Liver (tissue), 9 donors: ENCODE measurements around the gene CYP2S1. TPM values are rescaled to one million over a fixed set of nuclear protein-coding genes. Genes with fewer than 3 reads are reported as not detected.

ENCODE experiments used
- DNase-seq: peaks from one replicate; pipeline ENCODE4 v3.0.0-alpha.2; 2017; ENCODE audit warnings: low spot score
- H3K27ac ChIP-seq, 2 donors: one replicate each; pipeline ENCODE4 v1.7.0; 2013; ENCODE audit warnings: inconsistent platforms in 2 of 2, low read length in 2 of 2, control low read depth in 1 of 2, low read depth in 1 of 2, mild to moderate bottlenecking in 1 of 2
- H3K27me3 ChIP-seq, 4 donors: one replicate each; pipeline versions ENCODE4 v1.6.1 to v1.7.0; 2013; ENCODE audit warnings: low read length in 3 of 4, inconsistent platforms in 1 of 4, mild to moderate bottlenecking in 1 of 4, moderate library complexity in 1 of 4; ENCODE audit not compliant: control insufficient read depth in 4 of 4, insufficient read depth in 4 of 4
- H3K36me3 ChIP-seq, 4 donors: one replicate each; pipeline versions ENCODE4 v1.6.1 to v1.7.0; 2013; ENCODE audit warnings: low read length in 3 of 4, mild to moderate bottlenecking in 3 of 4, low read depth in 1 of 4, moderate library complexity in 1 of 4; ENCODE audit not compliant: control insufficient read depth in 4 of 4, insufficient read depth in 3 of 4
- H3K4me1 ChIP-seq, 4 donors: one replicate each; pipeline versions ENCODE4 v1.6.1 to v1.7.0; 2013; ENCODE audit warnings: low read length in 3 of 4, mild to moderate bottlenecking in 3 of 4, moderate library complexity in 1 of 4; ENCODE audit not compliant: control insufficient read depth in 4 of 4, insufficient read depth in 4 of 4
- H3K4me3 ChIP-seq, 3 donors: one replicate each; pipeline versions ENCODE4 v1.6.1 to v1.7.0; 2013; ENCODE audit warnings: low read length in 3 of 3, control low read depth in 1 of 3, low read depth in 1 of 3, mild to moderate bottlenecking in 1 of 3
- H3K9ac ChIP-seq, 2 donors: one replicate each; pipeline ENCODE4 v1.7.0; 2013; ENCODE audit warnings: low read length in 2 of 2, mild to moderate bottlenecking in 2 of 2, moderate library complexity in 2 of 2, control low read depth in 1 of 2, low read depth in 1 of 2
- H3K9me3 ChIP-seq, 4 donors: one replicate each; pipeline versions ENCODE4 v1.6.1 to v1.7.0; 2013; ENCODE audit warnings: low read length in 3 of 4; ENCODE audit not compliant: control insufficient read depth in 4 of 4
- ATF3 ChIP-seq: IDR thresholded peaks from 2 replicates; pipeline ENCODE4 v1.6.1; 2016; ENCODE audit warnings: antibody characterized with exemption
- CTCF ChIP-seq: fragments of 150-350 bp; IDR thresholded peaks from 2 replicates; pipeline ENCODE4 v1.5.1; 2017; ENCODE audit warnings: improper control_type of control experiment, low read depth, low read length; ENCODE audit not compliant: missing input control
- EGR1 ChIP-seq, 2 donors: IDR thresholded peaks; 2 replicates each; pipeline ENCODE4 v1.6.1; 2016 to 2018; ENCODE audit warnings: antibody characterized with exemption in 2 of 2, low read depth in 2 of 2
- FOXA1 ChIP-seq: IDR thresholded peaks from 2 replicates; pipeline ENCODE4 v1.6.1; 2016; ENCODE audit warnings: antibody characterized with exemption
- FOXA2 ChIP-seq: IDR thresholded peaks from 2 replicates; pipeline ENCODE4 v1.6.1; 2016; ENCODE audit warnings: antibody characterized with exemption
- GABPA ChIP-seq, 2 donors: IDR thresholded peaks in 1 of 2; conservative IDR thresholded peaks in 1 of 2; 2 replicates each; pipeline ENCODE4 v1.6.1; 2016; ENCODE audit warnings: antibody characterized with exemption in 2 of 2, mild to moderate bottlenecking in 1 of 2, moderate library complexity in 1 of 2
- HNF4A ChIP-seq, 2 donors: conservative IDR thresholded peaks; 2 replicates each; pipeline ENCODE4 v1.6.1; 2016; ENCODE audit warnings: antibody characterized with exemption in 2 of 2, mild to moderate bottlenecking in 2 of 2
- HNF4G ChIP-seq: IDR thresholded peaks from 2 replicates; pipeline ENCODE4 v1.6.1; 2016; ENCODE audit warnings: antibody characterized with exemption
- JUND ChIP-seq, 2 donors: IDR thresholded peaks; 2 replicates each; pipeline ENCODE4 v1.6.1; 2016; ENCODE audit warnings: antibody characterized with exemption in 2 of 2
- RAD21 ChIP-seq, 2 donors: IDR thresholded peaks; 2 replicates each; pipeline ENCODE4 v1.6.1; 2016; ENCODE audit warnings: antibody characterized with exemption in 2 of 2, mild to moderate bottlenecking in 2 of 2
- SP1 ChIP-seq: IDR thresholded peaks from 2 replicates; pipeline ENCODE4 v1.6.1; 2018; ENCODE audit warnings: antibody characterized with exemption, mild to moderate bottlenecking
- TAF1 ChIP-seq: conservative IDR thresholded peaks from 2 replicates; pipeline ENCODE4 v1.6.1; 2016; ENCODE audit warnings: antibody characterized with exemption, mild to moderate bottlenecking
- YY1 ChIP-seq: IDR thresholded peaks from 2 replicates; pipeline ENCODE4 v1.6.1; 2016; ENCODE audit warnings: antibody characterized with exemption, mild to moderate bottlenecking
- WGBS: extraction: QIAGEN DNeasy Blood & Tissue Kit; methylation state at CpG from one replicate; pipeline ENCODE4 v1.1.7; 2013; 5-methylcytosine and 5-hydroxymethylcytosine counted together
- polyA plus RNA-seq, 2 donors: library from polyadenylated mRNA; stranded (reverse) in 1 of 2; unstranded in 1 of 2; fragments of 200-250 nt in 1 of 2; fragments of >200 nt in 1 of 2; fragmentation: Nextera tagmentation in 1 of 2; extraction: Ambion mirVana in 1 of 2; gene quantifications; one replicate each; pipeline versions ENCODE4 v1.2.1 to v1.2.3, GENCODE V29; 2013 to 2015
- total RNA-seq, 2 donors: library from RNA; depleted of rRNA; stranded (reverse); fragments of >200 nt; gene quantifications; one replicate each; pipeline ENCODE4 v1.2.3, GENCODE V29; 2014
- TF ChIP-seq, protein P1 (sequence below): IDR thresholded peaks from 2 replicates; pipeline ENCODE4 v1.6.1; 2016; ENCODE audit warnings: antibody characterized with exemption
- TF ChIP-seq, protein P2 (sequence below): IDR thresholded peaks from 2 replicates; pipeline ENCODE4 v1.6.1; 2016; ENCODE audit warnings: antibody characterized with exemption
- TF ChIP-seq, protein P3 (sequence below): IDR thresholded peaks from 2 replicates; pipeline ENCODE4 v1.6.1; 2016; ENCODE audit warnings: antibody characterized with exemption, mild to moderate bottlenecking
- donor health status: healthy.
- donor health status: healthy.
- donor health status: healthy.
- donor health status: healthy.
- donor health status: healthy.

The CYP2S1 gene
- total and polyA plus RNA-seq, 4 donors, result 0.35 to 1.9 (median 1.5) TPM

DNA sequence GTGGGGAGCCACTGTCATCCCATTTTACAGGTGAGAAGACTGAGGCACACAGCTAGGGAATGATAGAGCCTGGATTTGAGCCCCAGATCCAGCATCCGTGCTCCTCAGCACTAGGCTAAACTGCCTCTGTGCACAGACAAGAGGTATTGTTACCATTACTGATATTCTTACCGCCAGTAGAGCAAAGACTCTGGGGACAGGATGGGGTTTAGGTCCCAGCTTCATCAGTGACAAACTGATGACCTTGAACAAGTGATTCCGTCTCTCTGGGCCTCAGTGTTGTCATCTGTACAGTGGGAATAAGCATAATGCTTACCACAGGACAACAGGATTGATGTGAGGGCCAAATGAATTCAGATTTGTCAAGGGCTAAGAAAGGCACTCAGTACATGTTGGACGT is 42.5 kb downstream of the CYP2S1 start:
- WGBS, result 79% methylated on average over 4 of the region's 4 CpGs
- Histone ChIP-seq H3K36me3 (no peaks in the 10 kb centered on the region), H3K4me3 (no peak overlapping the region), H3K4me1 (no peaks in the 10 kb centered on the region), H3K27ac (no peak overlapping the region), H3K9ac (no peak overlapping the region), H3K9me3 (no peaks in the 10 kb centered on the region), H3K27me3 (no peaks in the 10 kb centered on the region)
- no peak for DNase-seq
- no peak for TF ChIP-seq FOXA2
- TF ChIP-seq CTCF, result no peak
- TF ChIP-seq, protein P1, sequence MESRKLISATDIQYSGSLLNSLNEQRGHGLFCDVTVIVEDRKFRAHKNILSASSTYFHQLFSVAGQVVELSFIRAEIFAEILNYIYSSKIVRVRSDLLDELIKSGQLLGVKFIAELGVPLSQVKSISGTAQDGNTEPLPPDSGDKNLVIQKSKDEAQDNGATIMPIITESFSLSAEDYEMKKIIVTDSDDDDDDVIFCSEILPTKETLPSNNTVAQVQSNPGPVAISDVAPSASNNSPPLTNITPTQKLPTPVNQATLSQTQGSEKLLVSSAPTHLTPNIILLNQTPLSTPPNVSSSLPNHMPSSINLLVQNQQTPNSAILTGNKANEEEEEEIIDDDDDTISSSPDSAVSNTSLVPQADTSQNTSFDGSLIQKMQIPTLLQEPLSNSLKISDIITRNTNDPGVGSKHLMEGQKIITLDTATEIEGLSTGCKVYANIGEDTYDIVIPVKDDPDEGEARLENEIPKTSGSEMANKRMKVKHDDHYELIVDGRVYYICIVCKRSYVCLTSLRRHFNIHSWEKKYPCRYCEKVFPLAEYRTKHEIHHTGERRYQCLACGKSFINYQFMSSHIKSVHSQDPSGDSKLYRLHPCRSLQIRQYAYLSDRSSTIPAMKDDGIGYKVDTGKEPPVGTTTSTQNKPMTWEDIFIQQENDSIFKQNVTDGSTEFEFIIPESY, result no peak
- TF ChIP-seq HNF4G, result no peak
- TF ChIP-seq FOXA1, result no peak
- TF ChIP-seq, protein P2, sequence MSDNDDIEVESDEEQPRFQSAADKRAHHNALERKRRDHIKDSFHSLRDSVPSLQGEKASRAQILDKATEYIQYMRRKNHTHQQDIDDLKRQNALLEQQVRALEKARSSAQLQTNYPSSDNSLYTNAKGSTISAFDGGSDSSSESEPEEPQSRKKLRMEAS, result no peak
- TF ChIP-seq SP1, result no peak
- no peak for TF ChIP-seq HNF4A (conservative IDR thresholded peaks at IDR 0.05)

DNA sequence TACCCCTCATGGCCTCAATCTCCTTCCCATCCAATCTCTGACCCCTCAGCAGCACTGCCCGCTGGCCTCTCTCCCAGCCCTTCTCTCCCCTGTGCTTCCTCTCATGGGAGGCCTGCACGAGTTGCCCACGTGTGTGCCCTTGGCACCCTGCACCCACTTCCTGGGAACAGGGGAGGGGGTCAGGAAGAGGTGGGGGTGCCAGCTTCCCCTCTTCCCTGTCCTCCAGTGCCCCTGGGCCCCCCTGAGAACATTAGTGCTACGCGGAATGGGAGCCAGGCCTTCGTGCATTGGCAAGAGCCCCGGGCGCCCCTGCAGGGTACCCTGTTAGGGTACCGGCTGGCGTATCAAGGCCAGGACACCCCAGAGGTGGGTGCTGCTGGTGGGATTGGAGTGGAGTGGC is 45.2 kb downstream of the CYP2S1 start:
- DNase-seq, result no peak
- H3K36me3 ChIP-seq, result no peaks in the 10 kb centered on the region

More for the DNA sequence above, 45.2 kb downstream of the CYP2S1 start:
- H3K9me3 ChIP-seq, result no peaks in the 10 kb centered on the region
- H3K4me1 ChIP-seq, result no peaks in the 10 kb centered on the region
- 81% methylated on average over 10 of the region's 10 CpGs for WGBS
- H3K27me3 ChIP-seq, result no peaks in the 10 kb centered on the region
- TF ChIP-seq GABPA (IDR thresholded peaks at IDR 0.05 in 1 of 2, conservative IDR thresholded peaks at IDR 0.05 in 1 of 2), result no peak
- no peak for TF ChIP-seq RAD21 (IDR thresholded peaks at IDR 0.05)
- TF ChIP-seq, protein P2, result no peak
- TF ChIP-seq, protein P1, result no peak
- no peak for TF ChIP-seq EGR1 (IDR thresholded peaks at IDR 0.05; ENCODE audit: low read depth in 2 of 2)
- TF ChIP-seq FOXA2, result no peak
- TF ChIP-seq ATF3, result no peak
- no peak for TF ChIP-seq HNF4G
- no peak for TF ChIP-seq FOXA1
- TF ChIP-seq SP1, result no peak
- TF ChIP-seq TAF1, result no peak
- TF ChIP-seq, protein P3, sequence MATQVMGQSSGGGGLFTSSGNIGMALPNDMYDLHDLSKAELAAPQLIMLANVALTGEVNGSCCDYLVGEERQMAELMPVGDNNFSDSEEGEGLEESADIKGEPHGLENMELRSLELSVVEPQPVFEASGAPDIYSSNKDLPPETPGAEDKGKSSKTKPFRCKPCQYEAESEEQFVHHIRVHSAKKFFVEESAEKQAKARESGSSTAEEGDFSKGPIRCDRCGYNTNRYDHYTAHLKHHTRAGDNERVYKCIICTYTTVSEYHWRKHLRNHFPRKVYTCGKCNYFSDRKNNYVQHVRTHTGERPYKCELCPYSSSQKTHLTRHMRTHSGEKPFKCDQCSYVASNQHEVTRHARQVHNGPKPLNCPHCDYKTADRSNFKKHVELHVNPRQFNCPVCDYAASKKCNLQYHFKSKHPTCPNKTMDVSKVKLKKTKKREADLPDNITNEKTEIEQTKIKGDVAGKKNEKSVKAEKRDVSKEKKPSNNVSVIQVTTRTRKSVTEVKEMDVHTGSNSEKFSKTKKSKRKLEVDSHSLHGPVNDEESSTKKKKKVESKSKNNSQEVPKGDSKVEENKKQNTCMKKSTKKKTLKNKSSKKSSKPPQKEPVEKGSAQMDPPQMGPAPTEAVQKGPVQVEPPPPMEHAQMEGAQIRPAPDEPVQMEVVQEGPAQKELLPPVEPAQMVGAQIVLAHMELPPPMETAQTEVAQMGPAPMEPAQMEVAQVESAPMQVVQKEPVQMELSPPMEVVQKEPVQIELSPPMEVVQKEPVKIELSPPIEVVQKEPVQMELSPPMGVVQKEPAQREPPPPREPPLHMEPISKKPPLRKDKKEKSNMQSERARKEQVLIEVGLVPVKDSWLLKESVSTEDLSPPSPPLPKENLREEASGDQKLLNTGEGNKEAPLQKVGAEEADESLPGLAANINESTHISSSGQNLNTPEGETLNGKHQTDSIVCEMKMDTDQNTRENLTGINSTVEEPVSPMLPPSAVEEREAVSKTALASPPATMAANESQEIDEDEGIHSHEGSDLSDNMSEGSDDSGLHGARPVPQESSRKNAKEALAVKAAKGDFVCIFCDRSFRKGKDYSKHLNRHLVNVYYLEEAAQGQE, result no peak
- TF ChIP-seq YY1, result no peak
- no peak for TF ChIP-seq CTCF
- TF ChIP-seq JUND (IDR thresholded peaks at IDR 0.05), result no peak
- H3K4me3 ChIP-seq, result no peak overlapping the region
- H3K27ac ChIP-seq, result no peak overlapping the region
- no peak overlapping the region for H3K9ac ChIP-seq
